Measurements from ENCODE around the gene RIMKLB.

GRCh38 chr12:8689681-8690080 lies 8.1 kb upstream of the RIMKLB start:
- no peak for TF ChIP-seq CTCF (IDR thresholded peaks at IDR 0.05; ENCODE audit: insufficient read depth, low read length, poor library complexity, severe bottlenecking)
- TF ChIP-seq EZH2phosphoT487 (conservative IDR thresholded peaks at IDR 0.05; ENCODE audit: low read length): no peak

Measured in SU-DHL-6 (cell line).